SK-N-SH (cell line): ENCODE results near the gene PLA2G4E.

Source experiments
- FOSL2 ChIP-seq: IDR thresholded peaks from 2 replicates; pipeline ENCODE4 v1.4.0; 2012; ENCODE audit warnings: low read depth, mild to moderate bottlenecking, moderate library complexity, borderline replicate concordance
- POLR2AphosphoS5 ChIP-seq: IDR thresholded peaks from 2 replicates; pipeline ENCODE4 v1.6.1; 2012; ENCODE audit warnings: low read depth, low read length
- RFX5 ChIP-seq: IDR thresholded peaks from 2 replicates; pipeline ENCODE4 v1.6.1; 2012; ENCODE audit warnings: mild to moderate bottlenecking, improper control_type of control experiment, low read length
- TAF1 ChIP-seq: IDR thresholded peaks from 2 replicates; pipeline ENCODE4 v1.6.1; 2012; ENCODE audit warnings: low read depth, mild to moderate bottlenecking, low read length, moderate library complexity, borderline replicate concordance

DNA sequence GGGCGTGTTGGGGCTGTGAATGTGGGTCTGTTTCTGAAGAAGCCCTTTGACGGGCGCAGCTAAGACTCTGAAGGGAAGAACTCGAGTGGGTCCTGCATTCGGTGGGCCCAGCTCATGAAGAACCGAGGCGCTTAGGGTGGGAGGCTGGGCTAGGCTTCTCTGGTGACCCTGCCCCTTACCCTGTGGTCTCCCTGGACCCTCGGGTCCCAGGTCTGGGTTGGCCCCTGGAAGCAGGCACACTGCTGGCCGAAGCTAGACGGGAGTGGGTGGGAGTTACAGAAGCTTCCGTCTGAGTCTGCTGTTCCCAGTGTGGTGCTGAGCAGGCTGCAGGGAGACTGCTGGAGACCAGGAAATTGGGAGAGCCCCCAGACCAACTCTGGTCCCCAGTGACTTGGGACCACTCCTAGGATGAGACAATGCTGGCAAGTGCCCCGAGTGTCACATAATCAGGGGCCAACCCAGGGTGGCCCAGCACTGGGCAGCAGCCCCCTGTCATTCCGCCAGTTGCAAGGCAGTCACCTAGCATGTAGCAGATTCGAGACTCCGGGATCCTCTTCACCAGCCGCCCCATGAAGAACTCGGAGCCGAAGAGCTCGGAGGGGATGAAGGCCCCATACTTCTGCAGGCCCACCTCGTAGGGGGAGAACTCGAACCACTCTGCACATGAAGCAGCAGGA is 31.8 kb downstream of the PLA2G4E start:
- no peak for TF ChIP-seq TAF1
- TF ChIP-seq POLR2AphosphoS5, result no peak
- no peak for TF ChIP-seq RFX5
- no peak for TF ChIP-seq FOSL2
